T-cell (primary cell): ENCODE measurements around the gene AXIN2. TPM values are rescaled to one million over a fixed set of nuclear protein-coding genes. Genes with fewer than 3 reads are reported as not detected.

Experiments used
- ATAC-seq, 4 experiments: fragments of 200-7000 bp in 3 of 4; fragments of 150-1000 bp in 1 of 4; cut with Tn5 transposase; replicated peaks in 1 of 4; 1 replicate in 3 of 4; 2 replicates in 1 of 4; pipeline ENCODE4 v1.10.0; 2021; ENCODE audit warnings: moderate library complexity in 3 of 4, mild to moderate bottlenecking in 2 of 4, moderate number of reproducible peaks in 1 of 4
- CTCF ChIA-PET, 2 donors: fragments of 300-600 bp; sonication (Branson Sonifier 250); formaldehyde crosslinking; loops; one replicate each; lab custom pipeline; 2022; ENCODE audit warnings: antibody characterized with exemption in 2 of 2; lab: Charles Lee
- POLR2A ChIA-PET, 2 donors: fragments of 300-600 bp; sonication (Branson Sonifier 250); formaldehyde crosslinking; loops; one replicate each; lab custom pipeline; 2022; ENCODE audit warnings: antibody characterized with exemption in 2 of 2; lab: Charles Lee
- DNase-seq, 35 experiments: peaks; one replicate each; pipeline versions ENCODE4 v3.0.0 to v3.0.0-alpha.2; 2013 to 2023
- H3K27ac ChIP-seq: one replicate; pipeline ENCODE4 v1.5.1; 2013; ENCODE audit warnings: low read length
- H3K27me3 ChIP-seq, 2 experiments: replicated peaks in 1 of 2; 1 replicate in 1 of 2; 2 replicates in 1 of 2; pipeline versions ENCODE4 v1.6.1 to v1.7.0; 2013; ENCODE audit warnings: low read length in 1 of 2, mixed read lengths in 1 of 2; ENCODE audit not compliant: control insufficient read depth in 2 of 2, insufficient read depth in 2 of 2; ENCODE audit errors: extremely low read depth in 1 of 2
- H3K36me3 ChIP-seq, 2 donors: 1 replicate in 1 of 2; 2 replicates in 1 of 2; pipeline versions ENCODE4 v1.6.1 to v1.7.0; 2013; ENCODE audit warnings: low read length in 1 of 2; ENCODE audit not compliant: control insufficient read depth in 2 of 2, insufficient read depth in 1 of 2; ENCODE audit errors: extremely low read depth in 1 of 2
- H3K4me1 ChIP-seq, 2 experiments: 1 replicate in 1 of 2; 2 replicates in 1 of 2; pipeline versions ENCODE4 v1.6.1 to v1.7.0; 2013; ENCODE audit warnings: low read length in 2 of 2, mixed read lengths in 1 of 2; ENCODE audit not compliant: insufficient read depth in 2 of 2, control insufficient read depth in 1 of 2; ENCODE audit errors: extremely low read depth in 1 of 2
- H3K4me3 ChIP-seq, 2 donors: 1 replicate in 1 of 2; 2 replicates in 1 of 2; pipeline versions ENCODE4 v1.5.1 to v1.7.0; 2013; ENCODE audit warnings: mild to moderate bottlenecking in 2 of 2, low read length in 1 of 2, moderate library complexity in 1 of 2; ENCODE audit not compliant: control insufficient read depth in 1 of 2; ENCODE audit errors: extremely low read depth in 1 of 2
- H3K9me3 ChIP-seq: 2 replicates; pipeline ENCODE4 v1.7.0; 2013
- H3K27ac Mint-ChIP-seq, 2 donors: one replicate each; pipeline ENCODE4 v1.8.0; 2020 to 2021; ENCODE audit warnings: mild to moderate bottlenecking in 2 of 2, mixed read lengths in 2 of 2
- H3K27me3 Mint-ChIP-seq, 2 donors: one replicate each; pipeline ENCODE4 v1.8.0; 2021 to 2022; ENCODE audit warnings: mixed read lengths in 2 of 2
- H3K36me3 Mint-ChIP-seq: one replicate; pipeline ENCODE4 v1.8.0; 2021; ENCODE audit warnings: mixed read lengths
- H3K4me1 Mint-ChIP-seq, 3 donors: one replicate each; pipeline ENCODE4 v1.8.0; 2020 to 2022; ENCODE audit warnings: mixed read lengths in 3 of 3, mild to moderate bottlenecking in 1 of 3
- H3K4me3 Mint-ChIP-seq, 3 donors: one replicate each; pipeline ENCODE4 v1.8.0; 2020 to 2022; ENCODE audit warnings: mild to moderate bottlenecking in 3 of 3, mixed read lengths in 3 of 3, moderate library complexity in 3 of 3
- H3K9me3 Mint-ChIP-seq, 3 donors: one replicate each; pipeline ENCODE4 v1.8.0; 2020 to 2022; ENCODE audit warnings: mixed read lengths in 3 of 3
- WGBS: methylation state at CpG from one replicate; pipeline ENCODE4 v1.1.5; 2013; ENCODE audit warnings: missing lambda C conversion rate; ENCODE audit not compliant: insufficient coverage; 5-methylcytosine and 5-hydroxymethylcytosine counted together
- total RNA-seq, 35 experiments: library from RNA in 6 of 35; stranded (reverse) in 6 of 35; fragments of 120-200 nt in 1 of 35; gene quantifications; one replicate each; pipeline versions ENCODE4 v1.2.1 to v1.2.4 and lab custom pipeline; 2013 to 2026

The AXIN2 gene
- total RNA-seq, 5 donors from 2014 or later (not counting 1 experiment from before 2014, with no cell fraction given) = 35.8 to 44.9 (median 40.2) TPM

DNA sequence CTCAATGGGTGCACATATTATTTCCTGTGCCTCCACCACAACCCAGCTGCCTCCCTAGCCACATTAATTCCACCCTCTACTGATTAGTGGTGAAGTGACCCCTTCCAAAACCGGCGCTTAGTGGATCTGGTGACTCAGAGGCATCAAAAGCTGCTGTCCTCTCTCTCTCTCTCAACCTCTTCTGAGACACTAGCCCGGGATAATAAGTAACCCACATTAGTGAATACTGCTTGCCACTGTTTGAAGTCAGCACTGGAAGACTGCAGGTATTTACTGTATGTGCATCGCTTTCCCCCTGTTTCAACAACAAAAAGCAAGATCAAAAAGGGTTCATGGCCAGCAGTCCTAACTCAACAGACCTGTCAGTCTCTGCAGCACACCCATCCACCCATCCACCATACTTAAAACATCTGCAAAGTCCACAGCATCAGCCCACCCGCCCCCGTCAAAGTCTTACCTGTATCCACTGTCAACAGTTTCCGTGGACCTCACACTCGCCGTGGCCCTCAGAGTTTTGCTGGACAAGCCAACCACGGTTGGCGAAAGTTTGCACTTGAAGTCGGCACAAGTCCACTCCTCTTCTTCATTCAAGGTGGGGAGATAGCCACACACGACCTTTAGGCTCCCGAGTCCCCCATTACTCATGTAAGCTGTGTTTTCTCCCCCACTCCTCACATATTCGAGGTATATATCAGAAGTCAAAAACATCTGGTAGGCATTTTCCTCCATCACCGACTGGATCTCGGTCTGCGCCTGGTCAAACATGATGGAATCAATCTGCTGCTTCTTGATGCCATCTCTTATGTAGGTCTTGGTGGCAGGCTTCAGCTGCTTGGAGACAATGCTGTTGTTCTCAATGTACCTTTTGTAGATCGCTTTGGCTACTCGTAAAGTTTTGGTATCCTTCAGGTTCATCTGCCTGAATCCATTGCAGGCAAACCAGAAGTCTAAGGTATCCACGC, 3.8 kb downstream of the AXIN2 start:
- Mint-ChIP-seq H3K27ac (no peak overlapping the region), H3K36me3 (no peaks in the 10 kb centered on the region), H3K27me3 (peaks cover 0 to 3% of the 10 kb centered on the region in 2 donors), H3K4me3 (no peak overlapping the region), H3K9me3 (no peaks in the 10 kb centered on the region), H3K4me1 (peaks cover 13 to 23% (median 17%) of the 10 kb centered on the region in 3 donors)
- peak overlapping the region; percentile 27 to 60 for H3K4me3 ChIP-seq
- ChIA-PET POLR2A (interaction anchor here in 1 of 2 donors (0.6 kb wide), 1 partner anchor 34 kb away, joined by 4 read pairs; no protein-coding TSS in a partner anchor), CTCF (interaction anchor here (0.5 to 1.9 kb wide), 2 partner anchors 17 to 263 kb away, joined by 6 to 10 read pairs; no protein-coding TSS in a partner anchor)
- no peaks in the 10 kb centered on the region for H3K9me3 ChIP-seq
- DNase-seq (peak in 9 of 35 experiments; percentile 11 to 52 (median 30)), ATAC-seq (no peak)
- peaks cover 9 to 23% of the 10 kb centered on the region in 2 experiments for H3K4me1 ChIP-seq
- WGBS = 84% methylated on average over 15 of the region's 21 CpGs
- H3K36me3 ChIP-seq = no peaks in the 10 kb centered on the region
- peak overlapping the region; percentile 42 for H3K27ac ChIP-seq
- H3K27me3 ChIP-seq = peaks cover 0 to 17% of the 10 kb centered on the region in 2 experiments

DNA sequence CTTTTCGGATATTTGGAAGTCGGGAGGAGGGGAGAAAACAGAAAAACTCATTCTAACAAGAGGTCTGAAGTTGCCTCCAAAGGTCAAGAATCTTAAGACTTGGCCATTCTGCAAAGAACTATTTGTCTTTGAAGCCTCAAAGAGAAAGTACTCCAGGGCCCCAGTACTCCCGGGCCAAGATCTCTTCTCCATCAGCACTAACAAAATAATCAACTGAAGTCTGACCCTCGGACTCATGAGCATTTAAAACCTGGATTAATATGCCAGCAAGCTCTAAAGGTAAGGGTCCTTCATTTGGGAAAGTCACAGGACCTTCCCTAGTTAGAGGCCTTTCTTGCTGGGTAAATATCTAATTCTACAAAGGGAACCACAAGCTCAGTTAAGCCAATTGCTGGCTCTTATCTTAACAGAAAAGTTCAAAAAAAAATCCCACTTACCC, 4.5 kb downstream of the AXIN2 start:
- Mint-ChIP-seq H3K9me3 (no peaks in the 10 kb centered on the region), H3K4me1 (peaks cover 10 to 22% (median 13%) of the 10 kb centered on the region in 3 donors), H3K36me3 (peaks cover 2% of the 10 kb centered on the region), H3K27me3 (peaks cover 0 to 3% of the 10 kb centered on the region in 2 donors), H3K27ac (no peak overlapping the region), H3K4me3 (no peak overlapping the region)
- Histone ChIP-seq H3K27ac (peak overlapping the region; percentile 42), H3K4me3 (peak overlapping the region; percentile 27 to 60), H3K27me3 (peaks cover 0 to 17% of the 10 kb centered on the region in 2 experiments), H3K4me1 (peaks cover 12 to 20% of the 10 kb centered on the region in 2 experiments), H3K36me3 (no peaks in the 10 kb centered on the region), H3K9me3 (no peaks in the 10 kb centered on the region)
- WGBS = no CpG with 5 or more reads among the region's 4 CpGs
- ATAC-seq (no peak), DNase-seq (no peak)
- ChIA-PET POLR2A (interaction anchor here in 1 of 2 donors (0.6 kb wide), 1 partner anchor 33 kb away, joined by 4 read pairs; no protein-coding TSS in a partner anchor), CTCF (interaction anchor here in 1 of 2 donors (1.9 kb wide), 1 partner anchor 262 kb away, joined by 10 read pairs; no protein-coding TSS in a partner anchor)

DNA sequence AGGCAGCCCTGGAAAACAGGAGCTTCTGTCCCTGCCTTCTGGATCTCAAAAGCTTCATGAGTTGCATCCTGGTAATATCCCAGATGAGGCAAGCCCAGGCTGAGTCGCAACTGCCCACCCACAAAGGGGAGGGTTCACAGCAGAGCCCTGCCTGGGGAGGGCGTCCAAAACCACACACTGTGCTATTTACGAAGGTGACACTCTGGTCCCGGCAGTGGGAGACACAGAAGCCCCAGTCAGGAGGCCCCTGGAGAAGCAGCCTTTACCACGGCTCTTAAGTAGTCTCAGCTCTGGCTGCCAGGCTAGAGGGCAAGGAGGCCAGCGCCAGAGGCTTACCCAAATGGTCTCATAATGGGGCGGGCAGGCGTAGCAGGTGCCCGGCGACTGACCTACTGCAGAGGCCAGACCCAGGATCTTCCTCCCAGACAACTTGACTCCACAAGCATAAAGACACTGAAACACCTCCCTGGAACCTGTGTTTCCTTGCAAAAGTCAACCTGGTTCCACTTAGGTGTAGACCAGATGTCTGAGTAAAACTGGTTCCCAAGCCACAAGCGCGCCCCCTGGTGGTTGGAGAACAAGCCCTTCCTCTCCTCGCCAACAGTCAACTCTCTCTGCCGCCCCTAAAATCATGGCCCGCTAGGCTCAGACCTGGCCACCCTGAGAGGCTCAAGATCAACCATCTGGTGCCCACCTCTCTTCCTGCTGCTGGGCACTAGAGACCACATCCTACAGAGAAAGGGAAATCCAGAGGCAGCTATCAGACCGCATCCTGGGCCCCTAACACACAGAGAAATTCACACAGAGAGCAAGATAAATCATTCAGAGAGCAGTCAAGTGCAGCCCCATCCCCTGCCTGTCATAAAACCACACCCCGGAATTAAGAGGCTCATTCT, 5.2 kb downstream of the AXIN2 start:
- Histone ChIP-seq H3K4me3 (peak overlapping the region; percentile 27 to 52), H3K4me1 (peaks cover 15 to 22% of the 10 kb centered on the region in 2 experiments), H3K27me3 (peaks cover 0 to 13% of the 10 kb centered on the region in 2 experiments), H3K9me3 (no peaks in the 10 kb centered on the region), H3K27ac (peak overlapping the region; percentile 48), H3K36me3 (peaks cover 0 to 5% of the 10 kb centered on the region in 2 donors)
- peak; percentile 38 to 47 (median 38) for ATAC-seq
- Mint-ChIP-seq H3K9me3 (no peaks in the 10 kb centered on the region), H3K4me3 (no peak overlapping the region), H3K4me1 (peaks cover 8 to 25% (median 18%) of the 10 kb centered on the region in 3 donors), H3K27ac (no peak overlapping the region), H3K27me3 (peaks cover 0 to 3% of the 10 kb centered on the region in 2 donors), H3K36me3 (peaks cover 3% of the 10 kb centered on the region)
- POLR2A ChIA-PET = interaction anchor here in 1 of 2 donors (0.6 kb wide), 1 partner anchor 33 kb away, joined by 4 read pairs; no protein-coding TSS in a partner anchor
- DNase-seq = peak; percentile 73 to 97 (median 89)
- 51% methylated on average over 12 of the region's 17 CpGs for WGBS
- CTCF ChIA-PET = interaction anchor here in 1 of 2 donors (0.7 to 1.9 kb wide), 2 partner anchors 33 to 261 kb away, joined by 6 to 10 read pairs; no protein-coding TSS in a partner anchor

DNA sequence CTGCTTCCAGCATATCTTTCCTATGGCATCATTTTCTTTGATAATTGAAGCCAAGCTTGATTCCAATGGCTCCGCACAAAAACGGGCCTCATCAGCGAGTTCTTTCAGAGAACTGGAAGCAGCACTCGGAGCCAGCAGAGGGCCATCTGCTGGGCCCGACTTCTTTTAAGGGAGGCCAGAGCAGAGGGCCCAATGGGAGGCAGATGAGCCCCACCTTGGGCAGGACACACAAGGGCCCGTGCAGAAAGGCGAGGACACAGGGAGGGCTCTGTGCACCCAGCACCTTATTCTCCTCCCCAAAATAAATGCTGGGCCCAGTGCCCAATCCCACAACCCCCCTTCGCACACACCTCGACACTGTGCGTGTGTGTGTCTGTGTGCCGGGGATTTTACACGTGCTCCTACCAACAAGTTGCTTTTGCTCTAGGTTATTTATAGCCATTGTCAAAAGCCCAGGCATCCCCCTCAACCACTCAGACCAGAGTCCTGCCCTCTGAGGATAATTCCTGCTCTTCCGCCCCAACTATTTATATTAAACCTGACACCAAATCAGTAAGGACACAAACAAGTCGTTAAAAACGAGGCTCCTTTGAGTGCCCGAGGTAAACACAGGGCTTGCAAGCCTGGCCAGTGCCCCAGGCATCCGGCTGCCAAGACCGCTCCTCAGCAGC, 6.8 kb downstream of the AXIN2 start:
- CTCF ChIA-PET = no interaction called here

DNA sequence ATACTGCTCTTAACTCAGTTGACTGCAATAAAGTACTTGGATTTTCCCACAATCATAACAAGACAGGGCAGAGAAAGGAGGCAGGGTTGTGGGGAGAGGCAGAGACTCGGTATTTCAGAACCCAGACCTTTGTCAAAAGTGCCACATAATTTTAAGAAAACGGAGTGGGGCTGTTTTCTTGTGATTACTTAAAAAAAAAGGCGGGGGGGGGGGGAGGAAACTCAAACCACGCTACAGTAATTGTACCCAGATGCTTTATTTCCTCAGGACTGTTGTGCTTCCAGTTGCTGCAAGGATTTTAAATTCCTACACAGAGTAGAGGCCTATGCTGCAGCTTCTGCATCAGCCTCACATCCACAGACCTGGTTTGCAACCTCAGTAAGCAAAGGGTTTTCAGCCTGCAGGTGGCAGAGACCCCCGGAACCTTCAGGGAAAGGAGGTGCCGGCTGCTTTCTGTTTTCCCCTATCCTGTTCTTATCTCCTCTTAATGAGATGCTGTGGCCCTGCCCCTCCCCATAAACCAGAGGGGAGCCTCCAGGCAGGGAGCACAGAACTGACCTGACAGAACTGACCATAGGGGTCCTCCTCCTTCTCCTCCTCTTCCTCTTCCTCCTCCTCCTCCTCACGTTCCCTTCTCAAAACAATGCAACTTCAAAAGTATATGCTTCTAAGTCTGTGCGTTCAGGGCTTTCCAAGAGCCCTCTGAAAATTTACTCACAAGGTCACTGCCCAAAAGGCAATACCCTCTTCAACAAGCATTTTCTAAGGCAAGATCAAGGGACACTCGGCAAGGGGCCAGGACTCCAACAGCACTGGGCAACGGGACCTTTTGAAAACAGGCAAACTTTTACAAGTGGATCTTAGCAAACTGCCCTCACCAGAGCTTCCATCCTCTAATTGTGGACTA, 7.5 kb downstream of the AXIN2 start:
- POLR2A ChIA-PET = interaction anchor here in 1 of 2 donors (0.7 kb wide), 1 partner anchor 16 kb away, joined by 9 read pairs; no protein-coding TSS in a partner anchor
- Histone ChIP-seq H3K4me1 (peaks cover 23 to 36% of the 10 kb centered on the region in 2 experiments), H3K27me3 (peaks cover 0 to 4% of the 10 kb centered on the region in 2 experiments), H3K9me3 (no peaks in the 10 kb centered on the region), H3K4me3 (peak overlapping the region in 1 of 2 donors; percentile 4), H3K27ac (no peak overlapping the region), H3K36me3 (peaks cover 9% of the 10 kb centered on the region in 2 donors)
- Mint-ChIP-seq H3K4me1 (peaks cover 24 to 44% (median 37%) of the 10 kb centered on the region in 3 donors), H3K4me3 (peak overlapping the region in 2 of 3 donors; percentile 54 to 63), H3K9me3 (no peaks in the 10 kb centered on the region), H3K27ac (peak overlapping the region; percentile 29 to 83), H3K36me3 (peaks cover 21% of the 10 kb centered on the region), H3K27me3 (no peaks in the 10 kb centered on the region)
- WGBS = 62% methylated on average over 6 of the region's 10 CpGs
- ATAC-seq (no peak), DNase-seq (no peak)
- CTCF ChIA-PET = no interaction called here

More for the DNA sequence above, 6.8 kb downstream of the AXIN2 start:
- H3K4me3 Mint-ChIP-seq = peak overlapping the region in 2 of 3 donors; percentile 54 to 63
- H3K27ac ChIP-seq = no peak overlapping the region
- ATAC-seq (no peak), DNase-seq (no peak)
- H3K36me3 Mint-ChIP-seq = peaks cover 14% of the 10 kb centered on the region
- peaks cover 0 to 12% of the 10 kb centered on the region in 2 experiments for H3K27me3 ChIP-seq
- peak overlapping the region in 1 of 2 donors; percentile 63 for H3K27ac Mint-ChIP-seq
- H3K4me1 ChIP-seq = peaks cover 22 to 30% of the 10 kb centered on the region in 2 experiments
- H3K4me3 ChIP-seq = peak overlapping the region in 1 of 2 donors; percentile 4
- POLR2A ChIA-PET = no interaction called here
- no peaks in the 10 kb centered on the region for H3K9me3 Mint-ChIP-seq
- peaks cover 1 to 5% of the 10 kb centered on the region in 2 donors for H3K36me3 ChIP-seq
- peaks cover 23 to 41% (median 33%) of the 10 kb centered on the region in 3 donors for H3K4me1 Mint-ChIP-seq
- H3K9me3 ChIP-seq = no peaks in the 10 kb centered on the region
- H3K27me3 Mint-ChIP-seq = peaks cover 0 to 3% of the 10 kb centered on the region in 2 donors
- WGBS = 76% methylated on average over 17 of the region's 18 CpGs
